ENCODE data around the gene DTD2. TPM values are rescaled to one million over a fixed set of nuclear protein-coding genes. Genes with fewer than 3 reads are reported as not detected.

Gene DTD2
- total and polyA plus RNA-seq, 2 of the 4 experiments (the other 2 are of a cell fraction): 16.9 to 24.9 TPM

DNA sequence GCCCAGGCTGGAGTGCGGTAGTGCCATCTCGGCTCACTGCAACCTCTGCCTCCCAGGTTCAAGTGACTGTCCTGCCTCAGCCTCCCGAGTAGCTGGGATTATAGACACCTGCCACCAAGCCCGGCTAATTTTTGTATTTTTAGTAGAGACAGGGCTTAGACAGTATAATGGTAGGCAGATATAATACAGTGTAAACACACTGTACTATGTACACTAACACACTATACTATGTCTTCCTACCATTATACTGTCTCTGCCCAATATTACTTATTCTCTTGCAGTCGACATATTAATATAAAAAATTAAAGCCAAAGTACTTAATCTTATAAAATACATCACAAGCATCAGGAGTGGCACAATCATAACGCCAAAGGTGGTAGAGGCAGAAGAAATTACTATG, 15.0 kb downstream of the DTD2 start:
- TF ChIP-seq, protein P1, sequence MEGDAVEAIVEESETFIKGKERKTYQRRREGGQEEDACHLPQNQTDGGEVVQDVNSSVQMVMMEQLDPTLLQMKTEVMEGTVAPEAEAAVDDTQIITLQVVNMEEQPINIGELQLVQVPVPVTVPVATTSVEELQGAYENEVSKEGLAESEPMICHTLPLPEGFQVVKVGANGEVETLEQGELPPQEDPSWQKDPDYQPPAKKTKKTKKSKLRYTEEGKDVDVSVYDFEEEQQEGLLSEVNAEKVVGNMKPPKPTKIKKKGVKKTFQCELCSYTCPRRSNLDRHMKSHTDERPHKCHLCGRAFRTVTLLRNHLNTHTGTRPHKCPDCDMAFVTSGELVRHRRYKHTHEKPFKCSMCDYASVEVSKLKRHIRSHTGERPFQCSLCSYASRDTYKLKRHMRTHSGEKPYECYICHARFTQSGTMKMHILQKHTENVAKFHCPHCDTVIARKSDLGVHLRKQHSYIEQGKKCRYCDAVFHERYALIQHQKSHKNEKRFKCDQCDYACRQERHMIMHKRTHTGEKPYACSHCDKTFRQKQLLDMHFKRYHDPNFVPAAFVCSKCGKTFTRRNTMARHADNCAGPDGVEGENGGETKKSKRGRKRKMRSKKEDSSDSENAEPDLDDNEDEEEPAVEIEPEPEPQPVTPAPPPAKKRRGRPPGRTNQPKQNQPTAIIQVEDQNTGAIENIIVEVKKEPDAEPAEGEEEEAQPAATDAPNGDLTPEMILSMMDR (conservative IDR thresholded peaks at IDR 0.05; ENCODE audit: low read depth, low read length): no peak
- TF ChIP-seq MAFK (IDR thresholded peaks at IDR 0.05; ENCODE audit: low read depth, low read length) (no peak), FOS (IDR thresholded peaks at IDR 0.05; ENCODE audit: low read depth, low read length) (no peak), RAD21 (IDR thresholded peaks at IDR 0.05; ENCODE audit: low read length) (no peak), CEBPB (IDR thresholded peaks at IDR 0.05; ENCODE audit: low read depth, low read length) (no peak), MAZ (IDR thresholded peaks at IDR 0.05; ENCODE audit: borderline replicate concordance, low read depth, low read length) (no peak), CHD1 (IDR thresholded peaks at IDR 0.05; ENCODE audit: low read depth, low read length) (no peak), BHLHE40 (IDR thresholded peaks at IDR 0.05; ENCODE audit: low read depth, low read length) (no peak), SMC3 (IDR thresholded peaks at IDR 0.05; ENCODE audit: low read depth, low read length) (no peak), MXI1 (IDR thresholded peaks at IDR 0.05; ENCODE audit: borderline replicate concordance, low read depth, low read length) (no peak), USF2 (IDR thresholded peaks at IDR 0.05; ENCODE audit: low read depth, low read length) (no peak), RFX5 (IDR thresholded peaks at IDR 0.05; ENCODE audit: low read depth, low read length) (no peak), RCOR1 (IDR thresholded peaks at IDR 0.05; ENCODE audit: insufficient replicate concordance, low read length) (no peak), NFE2L2 (IDR thresholded peaks at IDR 0.05; ENCODE audit: low read depth, low read length) (no peak), POLR2A (IDR thresholded peaks at IDR 0.05; ENCODE audit: low read depth, low read length) (no peak)
- TF ChIP-seq, protein P2, sequence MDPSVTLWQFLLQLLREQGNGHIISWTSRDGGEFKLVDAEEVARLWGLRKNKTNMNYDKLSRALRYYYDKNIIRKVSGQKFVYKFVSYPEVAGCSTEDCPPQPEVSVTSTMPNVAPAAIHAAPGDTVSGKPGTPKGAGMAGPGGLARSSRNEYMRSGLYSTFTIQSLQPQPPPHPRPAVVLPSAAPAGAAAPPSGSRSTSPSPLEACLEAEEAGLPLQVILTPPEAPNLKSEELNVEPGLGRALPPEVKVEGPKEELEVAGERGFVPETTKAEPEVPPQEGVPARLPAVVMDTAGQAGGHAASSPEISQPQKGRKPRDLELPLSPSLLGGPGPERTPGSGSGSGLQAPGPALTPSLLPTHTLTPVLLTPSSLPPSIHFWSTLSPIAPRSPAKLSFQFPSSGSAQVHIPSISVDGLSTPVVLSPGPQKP (IDR thresholded peaks at IDR 0.05; ENCODE audit: borderline replicate concordance, low read depth, low read length): no peak
- H3K4me2 ChIP-seq (ENCODE audit: low read depth, low read length): no peak overlapping the region
- 0 out of 2 replicates have a peak, but pooled peaks cover 2% of the 10 kb centered on the region for H3K36me3 ChIP-seq (ENCODE audit: control insufficient read depth, insufficient read depth, low read length)
- intact Hi-C loops (cut with micrococcal nuclease): no loop called here
- H3K27ac ChIP-seq (ENCODE audit: insufficient read depth, low read length): no peak overlapping the region; the same call in 1 of the 2 replicates
- H2BK20ac ChIP-seq (ENCODE audit: low read depth, low read length): no peak overlapping the region
- H4K8ac ChIP-seq (ENCODE audit: low read depth in 2 of 2, low read length in 2 of 2): no peak overlapping the region
- H3K23ac ChIP-seq (ENCODE audit: low read depth, low read length): no peak overlapping the region
- no peak overlapping the region for H3K56ac ChIP-seq (ENCODE audit: extremely low read depth, insufficient read depth, low read length)
- H3K18ac ChIP-seq (ENCODE audit: low read depth, low read length): no peak overlapping the region
- ATAC-seq (ENCODE audit: low read depth) (no peak), DNase-seq (no peak)
- WGBS, 2 experiments (ENCODE audit: extremely low coverage in 2 of 2, insufficient read length in 1 of 2): no CpG with 5 or more reads among the region's 6 CpGs
- no peak overlapping the region for H3K14ac ChIP-seq (replicated peaks; ENCODE audit: low read depth, low read length)
- no peak overlapping the region for H2BK120ac ChIP-seq (ENCODE audit: low read depth, low read length)
- H3K79me1 ChIP-seq (ENCODE audit: low read depth in 1 of 2, low read length in 2 of 2): peaks cover 0 to 3% of the 10 kb centered on the region in 2 experiments; a peak in 1 of 4 replicates
- no peaks in the 10 kb centered on the region for H3K9me3 ChIP-seq (ENCODE audit: control insufficient read depth, insufficient read depth, low read length)
- H3K9ac ChIP-seq (ENCODE audit: low read depth, low read length): no peak overlapping the region
- no peak overlapping the region for H4K5ac ChIP-seq (ENCODE audit: low read depth, low read length)
- no peak overlapping the region for H2AK9ac ChIP-seq (replicated peaks; ENCODE audit: low read depth, low read length, poor library complexity)
- no peak overlapping the region for H3K4ac ChIP-seq (ENCODE audit: low read depth, low read length)
- no peak overlapping the region for H2BK5ac ChIP-seq (ENCODE audit: low read depth, low read length, poor library complexity, severe bottlenecking)
- no peak overlapping the region for H3K4me3 ChIP-seq (ENCODE audit: insufficient read depth, low read depth, low read length)
- 0 out of 2 replicates have a peak overlapping the region, but pooled peaks have one; percentile 4 for H4K91ac ChIP-seq (ENCODE audit: insufficient read depth, low read depth, low read length)
- H3K9me1 ChIP-seq (ENCODE audit: insufficient read depth, low read length): no peaks in the 10 kb centered on the region; the same call in 1 of the 2 replicates
- no peak overlapping the region for H2AFZ ChIP-seq (replicated peaks; ENCODE audit: low read length, poor library complexity)
- ChIA-PET POLR2A (ENCODE audit: unreplicated experiment) (no interaction called here), CTCF (interaction anchor here (0.6 to 0.8 kb wide), 3 partner anchors 16 to 511 kb away, joined by 3 to 7 read pairs (median 3); no protein-coding TSS in a partner anchor)
- peaks cover 2% of the 10 kb centered on the region; the same call in 1 of the 2 replicates for H3K4me1 ChIP-seq (ENCODE audit: control insufficient read depth, insufficient read depth, low read length)
- in situ Hi-C loops (cut with MboI; ENCODE audit: low sequenced_read_pairs): no loop called here
- BruUV-seq (replicated peaks): no TSS peak
- dilution Hi-C loops (cut with HindIII; ENCODE audit: low sequenced_read_pairs, unreplicated experiment): no loop called here
- no peaks in the 10 kb centered on the region for H3K27me3 ChIP-seq (ENCODE audit: control insufficient read depth, insufficient read depth, low read length)
- H2AK5ac ChIP-seq (ENCODE audit: low read depth, low read length): no peak overlapping the region
- H2BK15ac ChIP-seq (ENCODE audit: low read depth, low read length): no peak overlapping the region
- no peaks in the 10 kb centered on the region for H4K20me1 ChIP-seq (ENCODE audit: insufficient read depth, low read length)
